A549 (cell line): Measurements from ENCODE around the gene S100A10. TPM values are rescaled to one million over a fixed set of nuclear protein-coding genes. Genes with fewer than 3 reads are reported as not detected.

Experiments
- ATAC-seq, 2 experiments: fragments of 200-7000 bp in 1 of 2; fragments of >200 bp in 1 of 2; cut with Nextera tagmentation in 1 of 2; cut with Tn5 transposase in 1 of 2; 3 replicates each; pipeline versions ENCODE4 v1.8.0 to v1.9.1; 2018 to 2020; ENCODE audit warnings: mild to moderate bottlenecking in 1 of 2, moderate library complexity in 1 of 2
- CTCF ChIA-PET: fragments of 300-600 bp; sonication (Branson Sonifier 250); formaldehyde crosslinking; extraction: SDS; loops from one replicate; lab custom pipeline; 2021; ENCODE audit warnings: antibody characterized with exemption, inconsistent platforms; lab: Yijun Ruan, JAX
- POLR2A ChIA-PET: fragments of 350-600 bp; formaldehyde crosslinking; extraction: SDS; loops from one replicate; lab custom pipeline; 2021; ENCODE audit warnings: antibody characterized with exemption, inconsistent platforms; lab: Yijun Ruan, JAX
- DNase-seq, 2 experiments: peaks; one replicate each; pipeline versions ENCODE4 v3.0.0 to v3.0.0-alpha.2; 2011 to 2016; ENCODE audit warnings: low read depth in 1 of 2, low spot score in 1 of 2
- FAIRE-seq: peaks from 2 replicates; lab custom pipeline; 2011; peaks lifted over from hg19 to GRCh38; lab: Jason Lieb, UNC
- H3K27ac ChIP-seq, 2 experiments: fragments of >200 bp; sonication (Bioruptor Twin); formaldehyde crosslinking; 3 replicates each; pipeline ENCODE4 v1.5.1; 2016 to 2017
- H3K4me1 ChIP-seq: fragments of >200 bp; sonication (Bioruptor Twin); formaldehyde crosslinking; 3 replicates; pipeline ENCODE4 v1.6.1; 2016
- H3K4me2 ChIP-seq: fragments of >200 bp; sonication (Bioruptor Twin); formaldehyde crosslinking; 3 replicates; pipeline ENCODE4 v1.6.1; 2016
- H3K4me3 ChIP-seq: fragments of >200 bp; sonication (Bioruptor Twin); formaldehyde crosslinking; 3 replicates; pipeline ENCODE4 v1.5.1; 2016
- H3K9me3 ChIP-seq: fragments of >200 bp; sonication (Bioruptor Twin); formaldehyde crosslinking; 3 replicates; pipeline ENCODE4 v1.6.1; 2016
- BHLHE40 ChIP-seq: IDR thresholded peaks from 2 replicates; pipeline ENCODE4 v1.6.1; 2012; ENCODE audit warnings: low read depth, low read length, inconsistent platforms
- CBX2 ChIP-seq: fragments of 200-600 bp; sonication (generic); IDR thresholded peaks from 2 replicates; pipeline ENCODE4 v1.6.1; 2016; ENCODE audit warnings: low read depth, mild to moderate bottlenecking, borderline replicate concordance
- CHD4 ChIP-seq: fragments of 200-600 bp; sonication (generic); IDR thresholded peaks from 2 replicates; pipeline ENCODE4 v1.6.1; 2016; ENCODE audit warnings: antibody characterized with exemption, mild to moderate bottlenecking, borderline replicate concordance
- EHMT2 ChIP-seq: fragments of 200-600 bp; sonication (generic); IDR thresholded peaks from 2 replicates; pipeline ENCODE4 v1.6.1; 2016; ENCODE audit warnings: antibody characterized with exemption, low read depth, mild to moderate bottlenecking, moderate library complexity
- EP300 ChIP-seq, 2 experiments: fragments of >200 bp; sonication (Bioruptor Twin); formaldehyde crosslinking; IDR thresholded peaks; 2 replicates in 1 of 2; 3 replicates in 1 of 2; pipeline ENCODE4 v1.6.1; 2016 to 2017
- FOSB ChIP-seq: fragments of 250-450 bp; sonication (Bioruptor Pico); IDR thresholded peaks from 2 replicates; pipeline ENCODE4 v1.5.0; 2020; ENCODE audit warnings: mild to moderate bottlenecking, moderate library complexity
- FOSL2 ChIP-seq, 2 experiments: fragments of 450-650 bp in 1 of 2; fragments of >200 bp in 1 of 2; sonication (Bioruptor Twin) in 1 of 2; formaldehyde crosslinking; IDR thresholded peaks; 2 replicates each; pipeline versions ENCODE4 v1.5.0 to v1.6.1; 2016 to 2020; ENCODE audit warnings: mild to moderate bottlenecking in 1 of 2, moderate library complexity in 1 of 2
- FOXS1 ChIP-seq: fragments of 250-450 bp; sonication (Bioruptor Pico); IDR thresholded peaks from 2 replicates; pipeline ENCODE4 v1.5.0; 2020; ENCODE audit warnings: mild to moderate bottlenecking, moderate library complexity
- GATA3 ChIP-seq: IDR thresholded peaks from 2 replicates; pipeline ENCODE4 v1.6.1; 2012; ENCODE audit warnings: borderline replicate concordance
- HDAC2 ChIP-seq: fragments of 200-600 bp; sonication (generic); IDR thresholded peaks from 2 replicates; pipeline ENCODE4 v1.6.1; 2016
- HOXA7 ChIP-seq: fragments of 250-450 bp; sonication (Bioruptor Pico); IDR thresholded peaks from 2 replicates; pipeline ENCODE4 v1.5.0; 2020; ENCODE audit warnings: mild to moderate bottlenecking, moderate library complexity
- JUNB ChIP-seq: fragments of >200 bp; sonication (Bioruptor Twin); formaldehyde crosslinking; IDR thresholded peaks from 2 replicates; pipeline ENCODE4 v1.6.1; 2016
- KDM1A ChIP-seq: fragments of 200-600 bp; sonication (generic); IDR thresholded peaks from 2 replicates; pipeline ENCODE4 v1.6.1; 2016; ENCODE audit warnings: low read depth, mild to moderate bottlenecking
- MAFK ChIP-seq: fragments of 450-650 bp; IDR thresholded peaks from 2 replicates; pipeline ENCODE4 v1.6.1; 2014; ENCODE audit not compliant: partially characterized antibody
- MYC ChIP-seq: IDR thresholded peaks from 2 replicates; pipeline ENCODE4 v1.6.1; 2012; ENCODE audit warnings: mild to moderate bottlenecking, inconsistent platforms, low read length, improper control_type of control experiment, borderline replicate concordance
- NFE2L2 ChIP-seq: fragments of 150-350 bp; conservative IDR thresholded peaks from 2 replicates; pipeline ENCODE4 v1.6.1; 2014; ENCODE audit warnings: low read length
- PHF8 ChIP-seq: fragments of 200-600 bp; sonication (generic); IDR thresholded peaks from 2 replicates; pipeline ENCODE4 v1.6.1; 2016; ENCODE audit warnings: low read depth, mild to moderate bottlenecking, antibody characterized with exemption, moderate library complexity, borderline replicate concordance
- POLR2A ChIP-seq: IDR thresholded peaks from 2 replicates; pipeline ENCODE4 v1.6.1; 2012; ENCODE audit warnings: mild to moderate bottlenecking, low read length
- POLR2AphosphoS2 ChIP-seq: conservative IDR thresholded peaks from 2 replicates; pipeline ENCODE4 v1.6.1; 2012; ENCODE audit warnings: low read length, improper control_type of control experiment, inconsistent platforms
- RAD21 ChIP-seq, 2 experiments: fragments of >200 bp in 1 of 2; sonication (Bioruptor Twin) in 1 of 2; formaldehyde crosslinking in 1 of 2; IDR thresholded peaks in 1 of 2; conservative IDR thresholded peaks in 1 of 2; 2 replicates in 1 of 2; 3 replicates in 1 of 2; pipeline ENCODE4 v1.6.1; 2012 to 2018; ENCODE audit warnings: inconsistent platforms in 1 of 2
- RNF2 ChIP-seq: fragments of 200-600 bp; sonication (generic); IDR thresholded peaks from 2 replicates; pipeline ENCODE4 v1.6.1; 2016; ENCODE audit warnings: low read depth, mild to moderate bottlenecking, antibody characterized with exemption, moderate library complexity, borderline replicate concordance
- SMC3 ChIP-seq: fragments of >200 bp; sonication (Bioruptor Twin); formaldehyde crosslinking; IDR thresholded peaks from 3 replicates; pipeline ENCODE4 v1.6.1; 2018; ENCODE audit warnings: inconsistent platforms
- SREBF2 ChIP-seq: fragments of 450-650 bp; IDR thresholded peaks from 2 replicates; pipeline ENCODE4 v1.6.1; 2014; ENCODE audit warnings: mild to moderate bottlenecking, moderate library complexity
- WGBS: methylation state at CpG from one replicate; pipeline ENCODE4 v1.1.6; 2017; ENCODE audit errors: missing lambda C conversion rate; 5-methylcytosine and 5-hydroxymethylcytosine counted together
- polyA plus RNA-seq, 4 experiments: library from polyadenylated mRNA; depleted of rRNA in 3 of 4; stranded (reverse); fragments of >200 nt; fragmentation: RNase III in 1 of 4; extraction: RNeasy Plus Mini Kit Qiagen cat#74134 plus additional on column Dnase treatment in 1 of 4; gene quantifications; 2 replicates in 3 of 4; 3 replicates in 1 of 4; pipeline ENCODE4 v1.2.3, GENCODE V29; 2011 to 2017
- TF ChIP-seq, protein P1 (sequence below): fragments of >200 bp; sonication (Bioruptor Twin); formaldehyde crosslinking; IDR thresholded peaks from 2 replicates; pipeline ENCODE4 v1.6.1; 2016
- TF ChIP-seq, protein P2 (sequence below): fragments of >200 bp; sonication (Bioruptor Twin); formaldehyde crosslinking; IDR thresholded peaks from 3 replicates; pipeline ENCODE4 v1.5.1; 2016
- TF ChIP-seq, protein P3 (sequence below): fragments of 450-650 bp; IDR thresholded peaks from 2 replicates; pipeline ENCODE4 v1.6.1; 2014; ENCODE audit warnings: antibody characterized with exemption
- TF ChIP-seq, protein P4 (sequence below): IDR thresholded peaks from 2 replicates; pipeline ENCODE4 v1.6.1; 2012

Gene S100A10
- polyA plus RNA-seq, 2 of the 4 experiments (the other 2 are of a cell fraction): 505 to 2,077 TPM

DNA sequence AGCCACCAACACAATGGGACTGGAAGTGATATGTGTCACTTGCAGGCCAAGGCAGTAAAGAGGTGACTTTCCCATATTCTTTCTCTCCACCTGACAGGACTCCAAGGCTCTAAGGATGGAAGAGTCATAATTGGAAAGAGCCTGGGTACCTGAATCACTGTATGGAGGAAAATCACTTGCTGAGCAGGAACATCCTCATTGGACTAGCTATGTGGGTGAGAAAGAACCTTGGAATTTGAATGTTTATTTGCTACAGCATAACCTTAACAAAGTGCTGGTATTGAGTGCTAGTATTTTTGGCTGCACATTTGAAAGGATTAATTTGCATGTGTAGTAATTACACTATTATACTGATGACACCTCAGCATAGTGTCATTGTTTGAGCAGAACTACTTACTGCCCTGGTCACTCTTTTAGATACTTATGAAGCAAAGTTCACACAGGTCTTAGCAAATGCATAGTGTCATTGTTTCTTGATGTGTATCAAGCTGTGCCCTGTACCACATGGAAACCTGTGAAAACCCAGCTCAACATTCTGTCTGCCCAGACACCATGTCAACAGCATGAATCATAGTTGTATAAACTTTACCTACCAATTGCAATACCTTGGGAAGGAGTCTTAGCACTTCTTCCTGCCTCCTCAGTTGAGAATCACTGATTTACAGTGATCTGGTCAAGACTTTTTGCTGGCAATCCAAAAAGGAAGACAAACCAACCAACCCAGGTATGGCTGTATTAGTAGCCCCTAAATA lies 5.1 kb upstream of the S100A10 start (continued):
- TF ChIP-seq MYC (peak; percentile 62; the same call in 1 of the 2 replicates), MAFK (peak; percentile 36), PHF8 (no peak), FOXS1 (CRISPR knock-in tag) (no peak), POLR2AphosphoS2 (no peak), RAD21 (conservative IDR thresholded peaks at IDR 0.05 in 1 of 2, IDR thresholded peaks at IDR 0.05 in 1 of 2) (no peak), NFE2L2 (no peak), HDAC2 (no peak), EP300 (IDR thresholded peaks at IDR 0.05) (peak in 1 of 2 experiments; percentile 8; a peak in 1 of 5 replicates), POLR2A (no peak), CHD4 (no peak), FOSL2 (IDR thresholded peaks at IDR 0.05) (peak; percentile 73), FOSL2 (CRISPR knock-in tag; IDR thresholded peaks at IDR 0.05) (peak; percentile 82), FOSB (no peak), RNF2 (no peak), SREBF2 (no peak), EHMT2 (no peak), CBX2 (no peak), HOXA7 (CRISPR knock-in tag) (no peak), JUNB (peak; percentile 78), SMC3 (no peak), BHLHE40 (no peak)
- TF ChIP-seq, protein P1, sequence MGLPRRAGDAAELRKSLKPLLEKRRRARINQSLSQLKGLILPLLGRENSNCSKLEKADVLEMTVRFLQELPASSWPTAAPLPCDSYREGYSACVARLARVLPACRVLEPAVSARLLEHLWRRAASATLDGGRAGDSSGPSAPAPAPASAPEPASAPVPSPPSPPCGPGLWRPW: no peak
- TF ChIP-seq, protein P2, sequence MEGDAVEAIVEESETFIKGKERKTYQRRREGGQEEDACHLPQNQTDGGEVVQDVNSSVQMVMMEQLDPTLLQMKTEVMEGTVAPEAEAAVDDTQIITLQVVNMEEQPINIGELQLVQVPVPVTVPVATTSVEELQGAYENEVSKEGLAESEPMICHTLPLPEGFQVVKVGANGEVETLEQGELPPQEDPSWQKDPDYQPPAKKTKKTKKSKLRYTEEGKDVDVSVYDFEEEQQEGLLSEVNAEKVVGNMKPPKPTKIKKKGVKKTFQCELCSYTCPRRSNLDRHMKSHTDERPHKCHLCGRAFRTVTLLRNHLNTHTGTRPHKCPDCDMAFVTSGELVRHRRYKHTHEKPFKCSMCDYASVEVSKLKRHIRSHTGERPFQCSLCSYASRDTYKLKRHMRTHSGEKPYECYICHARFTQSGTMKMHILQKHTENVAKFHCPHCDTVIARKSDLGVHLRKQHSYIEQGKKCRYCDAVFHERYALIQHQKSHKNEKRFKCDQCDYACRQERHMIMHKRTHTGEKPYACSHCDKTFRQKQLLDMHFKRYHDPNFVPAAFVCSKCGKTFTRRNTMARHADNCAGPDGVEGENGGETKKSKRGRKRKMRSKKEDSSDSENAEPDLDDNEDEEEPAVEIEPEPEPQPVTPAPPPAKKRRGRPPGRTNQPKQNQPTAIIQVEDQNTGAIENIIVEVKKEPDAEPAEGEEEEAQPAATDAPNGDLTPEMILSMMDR: no peak
- TF ChIP-seq, protein P3, sequence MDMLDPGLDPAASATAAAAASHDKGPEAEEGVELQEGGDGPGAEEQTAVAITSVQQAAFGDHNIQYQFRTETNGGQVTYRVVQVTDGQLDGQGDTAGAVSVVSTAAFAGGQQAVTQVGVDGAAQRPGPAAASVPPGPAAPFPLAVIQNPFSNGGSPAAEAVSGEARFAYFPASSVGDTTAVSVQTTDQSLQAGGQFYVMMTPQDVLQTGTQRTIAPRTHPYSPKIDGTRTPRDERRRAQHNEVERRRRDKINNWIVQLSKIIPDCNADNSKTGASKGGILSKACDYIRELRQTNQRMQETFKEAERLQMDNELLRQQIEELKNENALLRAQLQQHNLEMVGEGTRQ: 0 out of 2 replicates have a peak, but pooled peaks have one; percentile 11
- TF ChIP-seq, protein P4, sequence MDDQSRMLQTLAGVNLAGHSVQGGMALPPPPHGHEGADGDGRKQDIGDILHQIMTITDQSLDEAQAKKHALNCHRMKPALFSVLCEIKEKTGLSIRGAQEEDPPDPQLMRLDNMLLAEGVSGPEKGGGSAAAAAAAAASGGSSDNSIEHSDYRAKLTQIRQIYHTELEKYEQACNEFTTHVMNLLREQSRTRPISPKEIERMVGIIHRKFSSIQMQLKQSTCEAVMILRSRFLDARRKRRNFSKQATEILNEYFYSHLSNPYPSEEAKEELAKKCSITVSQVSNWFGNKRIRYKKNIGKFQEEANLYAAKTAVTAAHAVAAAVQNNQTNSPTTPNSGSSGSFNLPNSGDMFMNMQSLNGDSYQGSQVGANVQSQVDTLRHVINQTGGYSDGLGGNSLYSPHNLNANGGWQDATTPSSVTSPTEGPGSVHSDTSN: no peak

DNA sequence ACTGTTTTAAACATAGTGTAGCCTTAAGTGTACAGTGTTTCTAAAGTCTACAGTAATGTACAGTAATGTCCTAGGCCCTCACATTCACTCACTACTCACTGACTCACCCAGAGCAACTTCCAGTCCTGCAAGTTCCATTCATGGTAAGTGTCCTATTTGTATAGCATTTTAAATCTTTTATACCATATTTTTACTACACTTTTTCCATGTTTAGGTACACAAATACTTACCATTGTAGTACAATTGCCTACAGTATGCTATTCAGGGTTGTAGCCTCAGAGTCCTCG lies 3.6 kb upstream of the S100A10 start:
- H3K27ac ChIP-seq: peak overlapping the region in 1 of 2 experiments; percentile 71; a peak in 3 of 6 replicates
- ChIA-PET POLR2A (no interaction called here), CTCF (interaction anchor here (0.5 to 38.2 kb wide), 6 partner anchors 16 to 108 kb away, joined by 3 to 1410 read pairs (median 86); partner anchors contain the start of gene S100A10)
- H3K9me3 ChIP-seq: peaks cover 6% of the 10 kb centered on the region; the same call in 1 of the 3 replicates
- 97% methylated on average over 1 of the region's 1 CpG for WGBS
- DNase-seq (no peak), FAIRE-seq (no peak), ATAC-seq (no peak)
- TF ChIP-seq RAD21 (conservative IDR thresholded peaks at IDR 0.05 in 1 of 2, IDR thresholded peaks at IDR 0.05 in 1 of 2) (no peak), GATA3 (no peak), POLR2A (no peak), KDM1A (no peak)
- H3K4me2 ChIP-seq: no peak overlapping the region
- H3K4me3 ChIP-seq: no peak overlapping the region
- H3K4me1 ChIP-seq: peaks cover 70% of the 10 kb centered on the region
